IMR-90 (cell line): ENCODE data around the gene LTBP1. TPM values are rescaled to one million over a fixed set of nuclear protein-coding genes. Genes with fewer than 3 reads are reported as not detected.
A peak's percentile ranks its signal among the peaks of the same experiment; 100 is the strongest.

Source experiments
- ATAC-seq: fragments of 200-7000 bp; cut with Tn5 transposase; 2 replicates; pipeline ENCODE4 v1.9.1; 2020; ENCODE audit warnings: low read depth, mild to moderate bottlenecking, moderate library complexity
- BruUV-seq: library from RNA; stranded (reverse); fragments of 400-500 nt; replicated peaks from 2 replicates; lab custom pipeline; 2021; lab: Mats Ljungman, UMichigan
- CTCF ChIA-PET: fragments of 300-600 bp; formaldehyde crosslinking; extraction: SDS; loops from one replicate; lab custom pipeline; 2021; ENCODE audit warnings: antibody characterized with exemption; lab: Yijun Ruan, JAX
- POLR2A ChIA-PET: fragments of 300-600 bp; sonication (Branson Sonifier 250); formaldehyde crosslinking; loops from one replicate; lab custom pipeline; 2022; ENCODE audit warnings: antibody characterized with exemption; ENCODE audit not compliant: unreplicated experiment; lab: Charles Lee
- DNase-seq: peaks from one replicate; pipeline ENCODE4 v3.0.0; 2013
- H2AFZ ChIP-seq: replicated peaks from 2 replicates; pipeline ENCODE3; 2013; ENCODE audit warnings: low read length, mild to moderate bottlenecking; ENCODE audit not compliant: poor library complexity
- H2AK5ac ChIP-seq: 2 replicates; pipeline ENCODE4 v1.6.1; 2013; ENCODE audit warnings: low read depth, low read length, inconsistent platforms
- H2AK9ac ChIP-seq: replicated peaks from 2 replicates; pipeline ENCODE3; 2013; ENCODE audit warnings: mild to moderate bottlenecking, low read depth, low read length, moderate library complexity; ENCODE audit not compliant: poor library complexity
- H2BK120ac ChIP-seq: 2 replicates; pipeline ENCODE4 v1.6.1; 2013; ENCODE audit warnings: low read depth, low read length, inconsistent platforms
- H2BK15ac ChIP-seq: 3 replicates; pipeline ENCODE4 v1.6.1; 2013; ENCODE audit warnings: low read depth, low read length, inconsistent platforms
- H2BK20ac ChIP-seq: 2 replicates; pipeline ENCODE4 v1.6.1; 2013; ENCODE audit warnings: low read depth, mild to moderate bottlenecking, inconsistent platforms, low read length, moderate library complexity
- H2BK5ac ChIP-seq: 2 replicates; pipeline ENCODE4 v1.6.1; 2013; ENCODE audit warnings: mild to moderate bottlenecking, low read depth, low read length, inconsistent platforms; ENCODE audit not compliant: poor library complexity, severe bottlenecking
- H3K14ac ChIP-seq: replicated peaks from 2 replicates; pipeline ENCODE4 v1.6.1; 2013; ENCODE audit warnings: low read depth, low read length, inconsistent platforms
- H3K18ac ChIP-seq: 2 replicates; pipeline ENCODE4 v1.6.1; 2013; ENCODE audit warnings: low read depth, low read length, control low read depth
- H3K23ac ChIP-seq: 2 replicates; pipeline ENCODE4 v1.6.1; 2013; ENCODE audit warnings: low read depth, low read length, inconsistent platforms
- H3K27ac ChIP-seq: 2 replicates; pipeline ENCODE4 v1.5.1; 2013; ENCODE audit warnings: mild to moderate bottlenecking, control low read depth, low read length; ENCODE audit not compliant: insufficient read depth
- H3K27me3 ChIP-seq: 2 replicates; pipeline ENCODE4 v1.6.1; 2013; ENCODE audit warnings: low read length; ENCODE audit not compliant: control insufficient read depth, insufficient read depth
- H3K36me3 ChIP-seq: 2 replicates; pipeline ENCODE4 v1.6.1; 2013; ENCODE audit warnings: low read length, mixed read lengths; ENCODE audit not compliant: control insufficient read depth, insufficient read depth
- H3K4ac ChIP-seq: 2 replicates; pipeline ENCODE4 v1.6.1; 2013; ENCODE audit warnings: low read depth, low read length, inconsistent platforms
- H3K4me1 ChIP-seq: 2 replicates; pipeline ENCODE4 v1.6.1; 2013; ENCODE audit warnings: low read length, mixed read lengths; ENCODE audit not compliant: control insufficient read depth, insufficient read depth
- H3K4me2 ChIP-seq: 2 replicates; pipeline ENCODE4 v1.6.1; 2013; ENCODE audit warnings: low read depth, mild to moderate bottlenecking, control low read depth, low read length, moderate library complexity
- H3K4me3 ChIP-seq: 2 replicates; pipeline ENCODE4 v1.5.1; 2013; ENCODE audit warnings: low read depth, mild to moderate bottlenecking, control low read depth, low read length, moderate library complexity; ENCODE audit not compliant: insufficient read depth
- H3K56ac ChIP-seq: 2 replicates; pipeline ENCODE4 v1.6.1; 2013; ENCODE audit warnings: low read length, inconsistent platforms; ENCODE audit not compliant: insufficient read depth; ENCODE audit errors: extremely low read depth
- H3K79me1 ChIP-seq, 2 experiments: 2 replicates each; pipeline ENCODE4 v1.6.1; 2013; ENCODE audit warnings: low read length in 2 of 2, inconsistent platforms in 1 of 2, low read depth in 1 of 2
- H3K9ac ChIP-seq: 2 replicates; pipeline ENCODE4 v1.6.1; 2013; ENCODE audit warnings: low read depth, low read length, control low read depth
- H3K9me1 ChIP-seq: 2 replicates; pipeline ENCODE4 v1.6.1; 2013; ENCODE audit warnings: low read length, inconsistent platforms; ENCODE audit not compliant: insufficient read depth
- H3K9me3 ChIP-seq: 2 replicates; pipeline ENCODE4 v1.6.1; 2013; ENCODE audit warnings: low read length; ENCODE audit not compliant: control insufficient read depth, insufficient read depth
- H4K20me1 ChIP-seq: 2 replicates; pipeline ENCODE4 v1.6.1; 2013; ENCODE audit warnings: low read length, inconsistent platforms; ENCODE audit not compliant: insufficient read depth
- H4K5ac ChIP-seq: 2 replicates; pipeline ENCODE4 v1.6.1; 2013; ENCODE audit warnings: mild to moderate bottlenecking, low read depth, low read length, control low read depth
- H4K8ac ChIP-seq, 2 experiments: 2 replicates each; pipeline ENCODE4 v1.6.1; 2013; ENCODE audit warnings: low read depth in 2 of 2, low read length in 2 of 2, control low read depth in 1 of 2, inconsistent platforms in 1 of 2
- H4K91ac ChIP-seq: 2 replicates; pipeline ENCODE4 v1.6.1; 2013; ENCODE audit warnings: low read depth, low read length, inconsistent platforms; ENCODE audit not compliant: insufficient read depth
- BHLHE40 ChIP-seq: fragments of 150-350 bp; IDR thresholded peaks from 2 replicates; pipeline ENCODE4 v1.6.1; 2016; ENCODE audit warnings: mild to moderate bottlenecking, low read depth, low read length
- CEBPB ChIP-seq: IDR thresholded peaks from 2 replicates; pipeline ENCODE4 v1.6.1; 2012; ENCODE audit warnings: low read depth, low read length, improper control_type of control experiment
- CHD1 ChIP-seq: IDR thresholded peaks from 2 replicates; pipeline ENCODE4 v1.6.1; 2012; ENCODE audit warnings: low read depth, low read length, improper control_type of control experiment
- FOS ChIP-seq: fragments of 150-350 bp; IDR thresholded peaks from 2 replicates; pipeline ENCODE4 v1.6.1; 2016; ENCODE audit warnings: low read depth, low read length
- MAFK ChIP-seq: IDR thresholded peaks from 2 replicates; pipeline ENCODE4 v1.6.1; 2012; ENCODE audit warnings: low read depth, low read length, improper control_type of control experiment
- MAZ ChIP-seq: IDR thresholded peaks from 2 replicates; pipeline ENCODE4 v1.6.1; 2012; ENCODE audit warnings: low read depth, mild to moderate bottlenecking, low read length, improper control_type of control experiment, moderate library complexity, borderline replicate concordance
- MXI1 ChIP-seq: IDR thresholded peaks from 2 replicates; pipeline ENCODE4 v1.6.1; 2012; ENCODE audit warnings: low read depth, mild to moderate bottlenecking, low read length, moderate library complexity, borderline replicate concordance
- NFE2L2 ChIP-seq: fragments of 150-350 bp; IDR thresholded peaks from 2 replicates; pipeline ENCODE4 v1.6.1; 2016; ENCODE audit warnings: low read depth, mild to moderate bottlenecking, low read length
- POLR2A ChIP-seq: IDR thresholded peaks from 2 replicates; pipeline ENCODE4 v1.6.1; 2012; ENCODE audit warnings: mild to moderate bottlenecking, low read depth, low read length
- RAD21 ChIP-seq: IDR thresholded peaks from 2 replicates; pipeline ENCODE4 v1.6.1; 2012; ENCODE audit warnings: low read length, improper control_type of control experiment
- RCOR1 ChIP-seq: IDR thresholded peaks from 2 replicates; pipeline ENCODE4 v1.6.1; 2012; ENCODE audit warnings: mild to moderate bottlenecking, low read length, improper control_type of control experiment; ENCODE audit not compliant: insufficient replicate concordance
- RFX5 ChIP-seq: IDR thresholded peaks from 2 replicates; pipeline ENCODE4 v1.8.0; 2012; ENCODE audit warnings: low read depth, mild to moderate bottlenecking, low read length, moderate library complexity
- SMC3 ChIP-seq: fragments of 150-350 bp; IDR thresholded peaks from 2 replicates; pipeline ENCODE4 v1.6.1; 2016; ENCODE audit warnings: low read depth, mild to moderate bottlenecking, antibody characterized with exemption, low read length, moderate library complexity
- WGBS, 2 experiments: methylation state at CpG; one replicate each; pipeline versions ENCODE4 v1.1.5 to v1.1.7; 2013; ENCODE audit warnings: missing lambda C conversion rate in 2 of 2; ENCODE audit not compliant: insufficient read length in 1 of 2; ENCODE audit errors: extremely low coverage in 2 of 2; 5-methylcytosine and 5-hydroxymethylcytosine counted together
- dilution Hi-C: fragments of 300-500 bp; cut with HindIII; formaldehyde crosslinking; loops from one replicate; pipeline ENCODE4 v1.14.3; 2018; ENCODE audit warnings: low sequenced_read_pairs; ENCODE audit not compliant: unreplicated experiment
- in situ Hi-C: fragments of 300-500 bp; cut with MboI; formaldehyde crosslinking; loops from 3 replicates; pipeline ENCODE4 v1.14.3; 2019; ENCODE audit warnings: low sequenced_read_pairs, inconsistent platforms, mixed read lengths
- intact Hi-C: fragments of 100-400 bp; cut with micrococcal nuclease; formaldehyde crosslinking; loops from 2 replicates; pipeline ENCODE4 v1.10.0; 2022
- polyA plus RNA-seq, 3 experiments: library from polyadenylated mRNA; depleted of rRNA; stranded (reverse); fragments of >200 nt; gene quantifications; 2 replicates each; pipeline ENCODE4 v1.2.3, GENCODE V29; 2012; ENCODE audit warnings: low replicate concordance in 1 of 3
- total RNA-seq: library from RNA; depleted of rRNA; stranded (reverse); fragments of >200 nt; gene quantifications from 2 replicates; pipeline ENCODE4 v1.2.3, GENCODE V29; 2012
- TF ChIP-seq, protein P1 (sequence below): conservative IDR thresholded peaks from 2 replicates; pipeline ENCODE4 v1.5.1; 2012; ENCODE audit warnings: mild to moderate bottlenecking, low read depth, low read length, improper control_type of control experiment
- TF ChIP-seq, protein P2 (sequence below): fragments of 150-350 bp; IDR thresholded peaks from 2 replicates; pipeline ENCODE4 v1.6.1; 2017; ENCODE audit warnings: mild to moderate bottlenecking, antibody characterized with exemption, low read length, low read depth
- TF ChIP-seq, protein P3 (sequence below): fragments of 150-350 bp; IDR thresholded peaks from 2 replicates; pipeline ENCODE4 v1.6.1; 2016; ENCODE audit warnings: low read depth, mild to moderate bottlenecking, low read length, moderate library complexity, borderline replicate concordance

The LTBP1 gene
- total and polyA plus RNA-seq, 2 of the 4 experiments (the other 2 are of a cell fraction): 235 to 326 TPM

DNA sequence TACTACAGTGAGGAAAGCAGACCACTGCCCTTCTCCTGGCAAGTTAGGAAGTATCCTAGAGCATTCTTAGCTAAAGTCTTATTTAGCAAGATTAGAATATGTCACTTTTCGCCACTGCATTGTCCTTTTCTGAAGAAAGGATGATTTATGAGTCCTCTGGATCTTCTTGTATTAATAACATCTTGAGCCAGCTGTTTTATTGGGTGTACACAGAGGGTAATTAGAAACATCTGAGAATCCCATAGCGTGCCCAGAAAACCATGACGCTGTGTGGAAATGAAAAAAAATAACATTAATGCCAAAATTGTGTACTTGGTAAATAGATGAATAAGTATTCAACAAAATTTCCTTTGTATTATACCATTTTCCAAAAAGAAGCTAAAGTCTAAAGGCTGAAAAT is 198.7 kb downstream of the LTBP1 start:
- no peak overlapping the region; the same call in 1 of the 2 replicates for H3K23ac ChIP-seq
- no peak overlapping the region for H3K9ac ChIP-seq

More for the DNA sequence above, 198.7 kb downstream of the LTBP1 start:
- BruUV-seq: no TSS peak
- peak overlapping the region; percentile 57; the same call in 1 of the 2 replicates for H3K4ac ChIP-seq
- peaks cover 35% of the 10 kb centered on the region for H3K4me1 ChIP-seq
- H2BK5ac ChIP-seq: peak overlapping the region; percentile 52
- peak overlapping the region; percentile 52; the same call in 1 of the 2 replicates for H4K5ac ChIP-seq
- peaks cover 27% of the 10 kb centered on the region for H4K20me1 ChIP-seq
- ChIA-PET CTCF (no interaction called here), POLR2A (no interaction called here)
- no peaks in the 10 kb centered on the region for H3K9me3 ChIP-seq
- H3K4me2 ChIP-seq: peak overlapping the region; percentile 61; the same call in 1 of the 2 replicates
- peak overlapping the region; percentile 1; the same call in 1 of the 2 replicates for H4K91ac ChIP-seq
- H3K36me3 ChIP-seq: peaks cover 34% of the 10 kb centered on the region
- no peak overlapping the region for H2AK5ac ChIP-seq
- no CpG with 5 or more reads among the region's 3 CpGs for WGBS, 2 experiments
- peak overlapping the region; percentile 59 for H2BK20ac ChIP-seq
- intact Hi-C loops: no loop called here
- no peak for ATAC-seq
- peak overlapping the region in 1 of 2 experiments; percentile 58; a peak in 2 of 4 replicates for H4K8ac ChIP-seq
- H3K4me3 ChIP-seq: no peak overlapping the region
- H3K14ac ChIP-seq: peak overlapping the region; percentile 57; the same call in 1 of the 2 replicates
- no peak overlapping the region for H3K56ac ChIP-seq
- in situ Hi-C loops: no loop called here
- DNase-seq: peak; percentile 41
- H3K9me1 ChIP-seq: peaks cover 18% of the 10 kb centered on the region
- H2BK15ac ChIP-seq: 0 out of 3 replicates have a peak overlapping the region, but pooled peaks have one; percentile 15
- TF ChIP-seq MAFK: no peak
- no peak for TF ChIP-seq CEBPB
- TF ChIP-seq MAZ: no peak
- no peak for TF ChIP-seq NFE2L2
- no peak for TF ChIP-seq BHLHE40
- TF ChIP-seq, protein P1, sequence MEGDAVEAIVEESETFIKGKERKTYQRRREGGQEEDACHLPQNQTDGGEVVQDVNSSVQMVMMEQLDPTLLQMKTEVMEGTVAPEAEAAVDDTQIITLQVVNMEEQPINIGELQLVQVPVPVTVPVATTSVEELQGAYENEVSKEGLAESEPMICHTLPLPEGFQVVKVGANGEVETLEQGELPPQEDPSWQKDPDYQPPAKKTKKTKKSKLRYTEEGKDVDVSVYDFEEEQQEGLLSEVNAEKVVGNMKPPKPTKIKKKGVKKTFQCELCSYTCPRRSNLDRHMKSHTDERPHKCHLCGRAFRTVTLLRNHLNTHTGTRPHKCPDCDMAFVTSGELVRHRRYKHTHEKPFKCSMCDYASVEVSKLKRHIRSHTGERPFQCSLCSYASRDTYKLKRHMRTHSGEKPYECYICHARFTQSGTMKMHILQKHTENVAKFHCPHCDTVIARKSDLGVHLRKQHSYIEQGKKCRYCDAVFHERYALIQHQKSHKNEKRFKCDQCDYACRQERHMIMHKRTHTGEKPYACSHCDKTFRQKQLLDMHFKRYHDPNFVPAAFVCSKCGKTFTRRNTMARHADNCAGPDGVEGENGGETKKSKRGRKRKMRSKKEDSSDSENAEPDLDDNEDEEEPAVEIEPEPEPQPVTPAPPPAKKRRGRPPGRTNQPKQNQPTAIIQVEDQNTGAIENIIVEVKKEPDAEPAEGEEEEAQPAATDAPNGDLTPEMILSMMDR: no peak
- no peak for TF ChIP-seq RFX5
- no peak for TF ChIP-seq CHD1
- TF ChIP-seq RCOR1: no peak
- TF ChIP-seq, protein P2, sequence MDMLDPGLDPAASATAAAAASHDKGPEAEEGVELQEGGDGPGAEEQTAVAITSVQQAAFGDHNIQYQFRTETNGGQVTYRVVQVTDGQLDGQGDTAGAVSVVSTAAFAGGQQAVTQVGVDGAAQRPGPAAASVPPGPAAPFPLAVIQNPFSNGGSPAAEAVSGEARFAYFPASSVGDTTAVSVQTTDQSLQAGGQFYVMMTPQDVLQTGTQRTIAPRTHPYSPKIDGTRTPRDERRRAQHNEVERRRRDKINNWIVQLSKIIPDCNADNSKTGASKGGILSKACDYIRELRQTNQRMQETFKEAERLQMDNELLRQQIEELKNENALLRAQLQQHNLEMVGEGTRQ: no peak
- no peak for TF ChIP-seq MXI1
- TF ChIP-seq POLR2A: no peak
- no peak for TF ChIP-seq SMC3
- TF ChIP-seq FOS: no peak
- TF ChIP-seq RAD21: no peak
- TF ChIP-seq, protein P3, sequence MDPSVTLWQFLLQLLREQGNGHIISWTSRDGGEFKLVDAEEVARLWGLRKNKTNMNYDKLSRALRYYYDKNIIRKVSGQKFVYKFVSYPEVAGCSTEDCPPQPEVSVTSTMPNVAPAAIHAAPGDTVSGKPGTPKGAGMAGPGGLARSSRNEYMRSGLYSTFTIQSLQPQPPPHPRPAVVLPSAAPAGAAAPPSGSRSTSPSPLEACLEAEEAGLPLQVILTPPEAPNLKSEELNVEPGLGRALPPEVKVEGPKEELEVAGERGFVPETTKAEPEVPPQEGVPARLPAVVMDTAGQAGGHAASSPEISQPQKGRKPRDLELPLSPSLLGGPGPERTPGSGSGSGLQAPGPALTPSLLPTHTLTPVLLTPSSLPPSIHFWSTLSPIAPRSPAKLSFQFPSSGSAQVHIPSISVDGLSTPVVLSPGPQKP: no peak
- no peaks in the 10 kb centered on the region for H3K27me3 ChIP-seq
- dilution Hi-C loops: no loop called here
- no peak overlapping the region for H2AK9ac ChIP-seq
- peak overlapping the region; percentile 66; the same call in 1 of the 2 replicates for H2BK120ac ChIP-seq
- H3K18ac ChIP-seq: peak overlapping the region; percentile 62; the same call in 1 of the 2 replicates
- peaks cover 38 to 81% of the 10 kb centered on the region in 2 experiments for H3K79me1 ChIP-seq
- H2AFZ ChIP-seq: no peak overlapping the region
- peak overlapping the region; percentile 71; the same call in 1 of the 2 replicates for H3K27ac ChIP-seq
